CD4-positive, alpha-beta T cell (primary cell): ENCODE measurements around the gene FNBP1L. TPM values are rescaled to one million over a fixed set of nuclear protein-coding genes. Genes with fewer than 3 reads are reported as not detected.

ENCODE experiments used
- ATAC-seq: fragments of 200-7000 bp; cut with Tn5 transposase; one replicate; pipeline ENCODE4 v1.10.0; 2022; ENCODE audit warnings: mild to moderate bottlenecking; ENCODE audit not compliant: poor library complexity
- CTCF ChIA-PET: fragments of 350-600 bp; sonication (Branson Sonifier 250); formaldehyde crosslinking; loops from one replicate; lab custom pipeline; 2021; ENCODE audit warnings: antibody characterized with exemption, inconsistent platforms; lab: Charles Lee
- POLR2A ChIA-PET: fragments of 350-600 bp; sonication (Branson Sonifier 250); formaldehyde crosslinking; loops from one replicate; lab custom pipeline; 2021; ENCODE audit warnings: antibody characterized with exemption, inconsistent platforms; lab: Charles Lee
- DNase-seq, 14 experiments: peaks; one replicate each; pipeline ENCODE4 v3.0.0-alpha.2; 2013 to 2020; ENCODE audit warnings: mixed read lengths in 2 of 14
- H3K27ac ChIP-seq, 2 donors: one replicate each; pipeline versions ENCODE4 v1.5.1 to v1.7.0; 2013; ENCODE audit warnings: low read length in 2 of 2, low read depth in 1 of 2, mild to moderate bottlenecking in 1 of 2
- H3K27me3 ChIP-seq, 2 experiments: 1 replicate in 1 of 2; 2 replicates in 1 of 2; pipeline versions ENCODE4 v1.6.1 to v1.7.0; 2013; ENCODE audit warnings: low read length in 2 of 2, control low read depth in 1 of 2, mild to moderate bottlenecking in 1 of 2, moderate library complexity in 1 of 2; ENCODE audit not compliant: insufficient read depth in 2 of 2, control insufficient read depth in 1 of 2
- H3K36me3 ChIP-seq: one replicate; pipeline ENCODE4 v1.6.1; 2013; ENCODE audit warnings: low read length, control low read depth; ENCODE audit not compliant: insufficient read depth
- H3K4me1 ChIP-seq: one replicate; pipeline ENCODE4 v1.6.1; 2013; ENCODE audit warnings: low read length, control low read depth; ENCODE audit not compliant: insufficient read depth
- H3K4me3 ChIP-seq: one replicate; pipeline ENCODE4 v1.5.1; 2013; ENCODE audit warnings: mild to moderate bottlenecking, low read length, moderate library complexity
- H3K9me3 ChIP-seq, 2 experiments: 1 replicate in 1 of 2; 2 replicates in 1 of 2; pipeline versions ENCODE4 v1.6.1 to v1.7.0; 2013; ENCODE audit warnings: low read length in 2 of 2, mild to moderate bottlenecking in 2 of 2, control low read depth in 1 of 2, moderate library complexity in 1 of 2; ENCODE audit not compliant: control insufficient read depth in 1 of 2, insufficient read depth in 1 of 2
- H3K27ac Mint-ChIP-seq: one replicate; pipeline ENCODE4 v1.8.0; 2020; ENCODE audit warnings: mixed read lengths
- H3K27me3 Mint-ChIP-seq: one replicate; pipeline ENCODE4 v1.8.0; 2021; ENCODE audit warnings: mixed read lengths
- H3K36me3 Mint-ChIP-seq: one replicate; pipeline ENCODE4 v1.8.0; 2021; ENCODE audit warnings: low read depth, mixed read lengths
- H3K4me1 Mint-ChIP-seq: one replicate; pipeline ENCODE4 v1.8.0; 2021; ENCODE audit warnings: low read depth, mixed read lengths
- H3K4me3 Mint-ChIP-seq: one replicate; pipeline ENCODE4 v1.8.0; 2020; ENCODE audit warnings: mild to moderate bottlenecking, mixed read lengths
- H3K9me3 Mint-ChIP-seq: one replicate; pipeline ENCODE4 v1.8.0; 2020; ENCODE audit warnings: mixed read lengths
- CTCF ChIP-seq: fragments of 200-600 bp; IDR thresholded peaks from one replicate; pipeline ENCODE4 v1.8.0; 2022; ENCODE audit warnings: antibody characterized with exemption, mild to moderate bottlenecking
- intact Hi-C, 2 experiments: fragments of 100-400 bp; cut with DNase I in 1 of 2; cut with micrococcal nuclease in 1 of 2; formaldehyde crosslinking; loops; one replicate each; pipeline versions ENCODE4 v1.15.1 to v1.9.0; 2023 to 2025; cut with DNase I, micrococcal nuclease
- polyA plus RNA-seq, 2 donors: library from polyadenylated mRNA; unstranded; fragments of 120-200 nt; gene quantifications; one replicate each; pipeline ENCODE4 v1.2.1, GENCODE V29; 2013
- total RNA-seq, 174 experiments: library from RNA in 2 of 174; stranded (reverse) in 2 of 174; gene quantifications; one replicate each; pipeline ENCODE4 v1.2.3 and lab custom pipeline; 2021 to 2026

FNBP1L gene
- total RNA-seq (1 to 10 TPM; 1.1 TPM), total RNA-seq (lab: John Stamatoyannopoulos, UW) (1.6 to 21.1 (median 6.2) reads per million in 172 experiments)
- polyA plus RNA-seq (2013, experiment 1 of 2): 1.3 TPM
- polyA plus RNA-seq (2013, experiment 2 of 2): 1.8 TPM

GRCh38 chr1:93447481-93448291, at the start of gene FNBP1L:
Gene FNBP1L, plus strand, starts transcription at chr1:93448118. Its CDS starts 164 bp downstream, at chr1:93448282.
- peak within 1 kb of the TSS; percentile 97 for H3K4me3 Mint-ChIP-seq
- ChIA-PET CTCF (no interaction called here), POLR2A (interaction anchor here (0.8 to 3.3 kb wide), 7 partner anchors 102 to 432 kb away, joined by 3 to 21 read pairs (median 6); partner anchors contain the start of genes DNTTIP2, DR1 and MTF2)
- peaks cover 41% of the 10 kb centered on the region for H3K27me3 Mint-ChIP-seq
- Histone ChIP-seq H3K9me3 (no peaks in the 10 kb centered on the region), H3K27ac (no peak within 1 kb of the TSS), H3K27me3 (peaks cover 16 to 36% of the 10 kb centered on the region in 2 experiments), H3K36me3 (no peaks in the 10 kb centered on the region), H3K4me1 (peaks cover 20% of the 10 kb centered on the region), H3K4me3 (peak within 1 kb of the TSS; percentile 65)
- intact Hi-C loops: loop anchor here (5.0 to 10.0 kb wide), 6 partner anchors 100 to 967 kb away; partner anchors contain the start of genes ABCD3 (in 1 of the 2) and DR1 (in 1 of the 2)
- no peak for TF ChIP-seq CTCF
- H3K27ac Mint-ChIP-seq: peak within 1 kb of the TSS; percentile 59
- peaks cover 27% of the 10 kb centered on the region for H3K4me1 Mint-ChIP-seq
- peaks cover 7% of the 10 kb centered on the region for H3K36me3 Mint-ChIP-seq
- DNase-seq (peak; percentile 20 to 79 (median 54)), ATAC-seq (peak; percentile 82)
- no peaks in the 10 kb centered on the region for H3K9me3 Mint-ChIP-seq

- ChIA-PET POLR2A (no interaction called here), CTCF (no interaction called here)
- Histone ChIP-seq H3K27ac (no peak overlapping the region), H3K36me3 (no peaks in the 10 kb centered on the region), H3K27me3 (no peaks in the 10 kb centered on the region), H3K4me3 (no peak overlapping the region), H3K4me1 (no peaks in the 10 kb centered on the region), H3K9me3 (no peaks in the 10 kb centered on the region)
- Mint-ChIP-seq H3K27ac (no peak overlapping the region), H3K27me3 (no peaks in the 10 kb centered on the region), H3K4me1 (no peaks in the 10 kb centered on the region), H3K9me3 (no peaks in the 10 kb centered on the region), H3K4me3 (no peak overlapping the region), H3K36me3 (no peaks in the 10 kb centered on the region)
- TF ChIP-seq CTCF: no peak
- ATAC-seq: no peak
- intact Hi-C loops: no loop called here
- no peak for DNase-seq
Observed at GRCh38 chr1:93399781-93400180, 48.1 kb upstream of the FNBP1L start.

GRCh38 chr1:93408203-93408602, 39.7 kb upstream of the FNBP1L start:
- peaks cover 0 to 18% of the 10 kb centered on the region in 2 experiments for H3K9me3 ChIP-seq
- Mint-ChIP-seq H3K9me3 (peaks cover 3% of the 10 kb centered on the region), H3K4me1 (no peaks in the 10 kb centered on the region), H3K27ac (no peak overlapping the region), H3K27me3 (peaks cover 4% of the 10 kb centered on the region), H3K4me3 (no peak overlapping the region), H3K36me3 (no peaks in the 10 kb centered on the region)
- intact Hi-C loops: no loop called here
- H3K4me1 ChIP-seq: no peaks in the 10 kb centered on the region
- no peak overlapping the region for H3K27ac ChIP-seq
- peaks cover 0 to 4% of the 10 kb centered on the region in 2 experiments for H3K27me3 ChIP-seq
- no peak for TF ChIP-seq CTCF
- POLR2A ChIA-PET: no interaction called here
- no peaks in the 10 kb centered on the region for H3K36me3 ChIP-seq
- CTCF ChIA-PET: no interaction called here
- ATAC-seq (no peak), DNase-seq (no peak)
- no peak overlapping the region for H3K4me3 ChIP-seq
